ENCODE results near the gene PPAT.

Gene PPAT

DNA sequence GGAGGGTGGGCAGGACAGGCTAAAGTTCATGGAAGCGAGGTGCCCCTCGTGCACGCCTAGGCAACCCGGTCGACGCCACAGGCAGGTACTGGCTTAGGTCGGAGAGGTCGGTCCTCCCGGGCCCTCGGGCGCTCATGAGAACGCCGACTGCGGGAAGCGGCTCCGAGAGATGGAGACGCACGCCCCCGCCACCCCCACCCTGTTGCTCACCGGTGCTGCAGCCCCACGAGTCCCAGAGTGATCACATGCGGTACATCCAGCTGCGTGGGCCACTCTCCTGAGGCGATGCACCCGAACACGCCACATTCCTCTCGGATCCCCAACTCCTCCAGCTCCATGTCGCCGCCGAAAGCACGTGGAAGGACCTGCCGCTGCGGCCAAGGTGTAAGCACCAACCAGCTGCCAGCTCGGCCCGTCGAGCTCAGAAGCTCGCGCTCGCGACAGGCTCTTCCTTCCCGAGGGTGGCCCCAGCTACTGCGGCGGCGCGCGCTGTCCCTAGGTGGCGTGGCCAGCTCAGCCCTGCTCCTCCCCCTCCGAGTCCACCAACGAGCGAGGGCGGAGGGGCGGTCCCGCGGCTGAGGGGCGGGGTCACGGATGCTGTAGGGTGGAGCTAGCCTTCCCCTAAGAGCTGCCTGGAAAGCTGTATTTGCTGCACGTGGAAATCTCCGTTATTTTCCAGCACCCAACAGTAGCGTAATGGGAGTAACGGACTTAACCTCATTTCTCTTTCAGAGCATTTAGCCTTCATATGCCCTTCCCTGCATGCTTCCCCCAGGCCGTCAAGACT lies at the start of gene PPAT:
TSS of gene PPAT (minus strand) at position 476 of the 787 bp plus-strand sequence. CDS start at position 338, 138 bp downstream.
- peak within 1 kb of the TSS; percentile 85 for H3K4me3 ChIP-seq (ENCODE audit: low read length)
- peak; percentile 92 for DNase-seq (ENCODE audit: low read depth)
- TF ChIP-seq, protein P1, sequence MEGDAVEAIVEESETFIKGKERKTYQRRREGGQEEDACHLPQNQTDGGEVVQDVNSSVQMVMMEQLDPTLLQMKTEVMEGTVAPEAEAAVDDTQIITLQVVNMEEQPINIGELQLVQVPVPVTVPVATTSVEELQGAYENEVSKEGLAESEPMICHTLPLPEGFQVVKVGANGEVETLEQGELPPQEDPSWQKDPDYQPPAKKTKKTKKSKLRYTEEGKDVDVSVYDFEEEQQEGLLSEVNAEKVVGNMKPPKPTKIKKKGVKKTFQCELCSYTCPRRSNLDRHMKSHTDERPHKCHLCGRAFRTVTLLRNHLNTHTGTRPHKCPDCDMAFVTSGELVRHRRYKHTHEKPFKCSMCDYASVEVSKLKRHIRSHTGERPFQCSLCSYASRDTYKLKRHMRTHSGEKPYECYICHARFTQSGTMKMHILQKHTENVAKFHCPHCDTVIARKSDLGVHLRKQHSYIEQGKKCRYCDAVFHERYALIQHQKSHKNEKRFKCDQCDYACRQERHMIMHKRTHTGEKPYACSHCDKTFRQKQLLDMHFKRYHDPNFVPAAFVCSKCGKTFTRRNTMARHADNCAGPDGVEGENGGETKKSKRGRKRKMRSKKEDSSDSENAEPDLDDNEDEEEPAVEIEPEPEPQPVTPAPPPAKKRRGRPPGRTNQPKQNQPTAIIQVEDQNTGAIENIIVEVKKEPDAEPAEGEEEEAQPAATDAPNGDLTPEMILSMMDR (conservative IDR thresholded peaks at IDR 0.05; ENCODE audit: low read depth, low read length), result no peak

- no peak for DNase-seq (ENCODE audit: low read depth)
- TF ChIP-seq, protein P1 (conservative IDR thresholded peaks at IDR 0.05; ENCODE audit: low read depth, low read length), result no peak
Observed at GRCh38 chr4:56480691-56481090, 45.3 kb upstream of the PPAT start.

GRCh38 chr4:56477192-56477702 lies 41.8 kb upstream of the PPAT start:
- H3K4me3 ChIP-seq (ENCODE audit: low read length), result no peak overlapping the region
- no peak for DNase-seq (ENCODE audit: low read depth)
- TF ChIP-seq, protein P1 (conservative IDR thresholded peaks at IDR 0.05; ENCODE audit: low read depth, low read length), result no peak

More at GRCh38 chr4:56480691-56481090, 45.3 kb upstream of the PPAT start:
- no peak overlapping the region for H3K4me3 ChIP-seq (ENCODE audit: low read length)

GRCh38 chr4:56475917-56476316 lies 40.5 kb upstream of the PPAT start:
- no peak overlapping the region for H3K4me3 ChIP-seq (ENCODE audit: low read length)
- TF ChIP-seq, protein P1 (conservative IDR thresholded peaks at IDR 0.05; ENCODE audit: low read depth, low read length), result no peak
- DNase-seq (ENCODE audit: low read depth), result no peak

GRCh38 chr4:56469489-56470210 lies 34.2 kb upstream of the PPAT start:
- no peak overlapping the region for H3K4me3 ChIP-seq (ENCODE audit: low read length)

DNA sequence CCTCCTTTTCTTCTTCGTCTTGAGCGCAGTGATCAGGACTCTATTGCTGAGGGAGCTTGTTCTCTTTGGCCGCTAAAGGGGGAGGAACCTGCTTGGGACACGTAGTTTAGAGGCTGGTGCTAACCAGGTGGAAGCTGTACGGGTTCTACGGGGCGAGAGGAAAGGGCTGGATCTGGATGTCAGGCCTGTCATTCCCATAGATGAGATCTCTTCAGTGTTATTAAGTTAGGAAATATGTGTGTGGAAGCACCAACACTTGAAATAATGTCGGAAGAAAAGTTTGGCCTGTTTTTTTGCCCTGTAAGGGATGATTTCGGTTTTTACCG lies 32.6 kb upstream of the PPAT start:
- peak overlapping the region; percentile 82 for H3K4me3 ChIP-seq (ENCODE audit: low read length)
- TF ChIP-seq, protein P1 (conservative IDR thresholded peaks at IDR 0.05; ENCODE audit: low read depth, low read length), result no peak
- no peak for DNase-seq (ENCODE audit: low read depth)

More at GRCh38 chr4:56469489-56470210, 34.2 kb upstream of the PPAT start:
- no peak for DNase-seq (ENCODE audit: low read depth)
- TF ChIP-seq, protein P1 (conservative IDR thresholded peaks at IDR 0.05; ENCODE audit: low read depth, low read length), result no peak

Measured in retinal pigment epithelial cell (primary cell).